Right lobe of liver (tissue), 4 donors: ENCODE results near the gene ADRM1.

Experiments
- POLR2A ChIP-seq: fragments of 450-650 bp; IDR thresholded peaks from one replicate; pipeline ENCODE4 v1.6.1; 2017; ENCODE audit warnings: antibody characterized with exemption, mild to moderate bottlenecking
- TF ChIP-seq, protein P1 (sequence below), 4 donors: fragments of 200-600 bp in 3 of 4; fragments of 450-650 bp in 1 of 4; IDR thresholded peaks; one replicate each; pipeline versions ENCODE4 v1.5.1 to v1.8.0; 2016 to 2022; ENCODE audit warnings: antibody characterized with exemption in 4 of 4, mild to moderate bottlenecking in 2 of 4
- donor health status: DM: no; HTN: no; CAD: no.
- donor health status: DM: no; HTN: no; CAD: no.
- donor health status: DM: no; HTN: yes; CAD: no.

DNA sequence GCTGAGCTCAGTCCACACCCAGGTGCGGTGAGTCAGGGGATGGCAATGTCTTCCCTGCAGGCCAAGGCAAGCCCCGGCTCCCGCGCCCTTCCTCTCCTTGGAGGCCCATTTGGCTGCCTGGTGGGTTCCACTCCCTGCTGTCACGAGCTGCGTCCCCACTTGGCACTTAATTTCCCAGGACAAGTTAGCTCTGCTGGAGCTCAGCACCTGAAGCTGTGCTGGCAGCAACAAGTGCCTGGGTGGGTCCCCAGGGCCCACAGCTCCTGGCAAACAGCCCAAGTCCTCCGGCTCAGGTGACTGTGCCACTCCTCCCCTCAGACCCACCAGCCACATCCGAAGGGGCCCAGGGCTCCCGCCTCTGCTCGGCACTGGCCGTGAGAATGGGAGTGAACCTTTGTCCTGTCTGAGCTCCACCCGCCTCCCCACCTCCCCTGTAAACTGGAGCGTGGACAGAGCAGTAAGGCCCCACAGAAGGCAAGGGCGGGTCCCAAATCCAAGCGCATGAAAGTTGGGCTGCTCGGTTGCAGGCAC, 47.4 kb downstream of the ADRM1 start:
- TF ChIP-seq, protein P1, sequence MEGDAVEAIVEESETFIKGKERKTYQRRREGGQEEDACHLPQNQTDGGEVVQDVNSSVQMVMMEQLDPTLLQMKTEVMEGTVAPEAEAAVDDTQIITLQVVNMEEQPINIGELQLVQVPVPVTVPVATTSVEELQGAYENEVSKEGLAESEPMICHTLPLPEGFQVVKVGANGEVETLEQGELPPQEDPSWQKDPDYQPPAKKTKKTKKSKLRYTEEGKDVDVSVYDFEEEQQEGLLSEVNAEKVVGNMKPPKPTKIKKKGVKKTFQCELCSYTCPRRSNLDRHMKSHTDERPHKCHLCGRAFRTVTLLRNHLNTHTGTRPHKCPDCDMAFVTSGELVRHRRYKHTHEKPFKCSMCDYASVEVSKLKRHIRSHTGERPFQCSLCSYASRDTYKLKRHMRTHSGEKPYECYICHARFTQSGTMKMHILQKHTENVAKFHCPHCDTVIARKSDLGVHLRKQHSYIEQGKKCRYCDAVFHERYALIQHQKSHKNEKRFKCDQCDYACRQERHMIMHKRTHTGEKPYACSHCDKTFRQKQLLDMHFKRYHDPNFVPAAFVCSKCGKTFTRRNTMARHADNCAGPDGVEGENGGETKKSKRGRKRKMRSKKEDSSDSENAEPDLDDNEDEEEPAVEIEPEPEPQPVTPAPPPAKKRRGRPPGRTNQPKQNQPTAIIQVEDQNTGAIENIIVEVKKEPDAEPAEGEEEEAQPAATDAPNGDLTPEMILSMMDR (IDR thresholded peaks at IDR 0.05), result no peak
- no peak for TF ChIP-seq POLR2A
